Erythroblast (primary cell): ENCODE results near the gene DEUP1.

Experiments used
- GATA1 ChIP-seq: IDR thresholded peaks from 2 replicates; pipeline ENCODE4 v1.6.1; 2011; ENCODE audit warnings: low read depth, mild to moderate bottlenecking, control low read depth, low read length, moderate library complexity
- POLR2A ChIP-seq: IDR thresholded peaks from 2 replicates; pipeline ENCODE4 v1.6.1; 2011; ENCODE audit warnings: mild to moderate bottlenecking, low read length

DNA sequence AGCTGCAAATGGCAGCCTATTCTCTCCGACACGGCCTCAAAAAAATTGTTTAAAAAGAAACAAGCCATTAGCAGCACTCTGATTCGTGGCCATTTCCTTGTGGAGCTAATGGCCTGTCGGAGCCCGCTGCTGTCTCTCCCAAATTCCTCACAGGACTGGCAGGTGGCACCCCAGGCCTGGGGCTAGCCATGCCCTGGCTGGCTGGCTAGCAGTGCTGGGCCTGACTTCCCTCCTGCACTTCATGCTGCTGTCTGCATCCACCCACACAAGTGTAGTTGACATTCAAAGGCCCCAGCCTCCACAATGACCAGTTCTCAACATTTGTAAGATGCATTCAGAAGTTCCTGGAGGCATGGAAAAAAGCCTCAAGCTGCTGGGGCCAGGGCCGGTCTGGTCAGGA, 151.2 kb downstream of the DEUP1 start:
- no peak for TF ChIP-seq POLR2A
- no peak for TF ChIP-seq GATA1
